Esophagus mucosa (tissue), 1 donor: ENCODE data around the gene STK32C. TPM values are rescaled to one million over a fixed set of nuclear protein-coding genes. Genes with fewer than 3 reads are reported as not detected.
"Not testable (repeated sequence)": the region's sequence is repeated elsewhere in the genome, so short reads cannot be mapped to it uniquely, and the experiment has no call there.

ENCODE experiments used
- ATAC-seq: fragments of 200-7000 bp; cut with Tn5 transposase; one replicate; pipeline ENCODE4 v1.9.1; 2020
- total RNA-seq: library from RNA; stranded (reverse); gene quantifications from one replicate; pipeline ENCODE4 v1.2.4, GENCODE V29; 2023
- donor health status: DM: yes; HTN: yes; CAD: no.

STK32C gene
- total RNA-seq, 1 donor from 2014 or later, result 7.1 TPM

DNA sequence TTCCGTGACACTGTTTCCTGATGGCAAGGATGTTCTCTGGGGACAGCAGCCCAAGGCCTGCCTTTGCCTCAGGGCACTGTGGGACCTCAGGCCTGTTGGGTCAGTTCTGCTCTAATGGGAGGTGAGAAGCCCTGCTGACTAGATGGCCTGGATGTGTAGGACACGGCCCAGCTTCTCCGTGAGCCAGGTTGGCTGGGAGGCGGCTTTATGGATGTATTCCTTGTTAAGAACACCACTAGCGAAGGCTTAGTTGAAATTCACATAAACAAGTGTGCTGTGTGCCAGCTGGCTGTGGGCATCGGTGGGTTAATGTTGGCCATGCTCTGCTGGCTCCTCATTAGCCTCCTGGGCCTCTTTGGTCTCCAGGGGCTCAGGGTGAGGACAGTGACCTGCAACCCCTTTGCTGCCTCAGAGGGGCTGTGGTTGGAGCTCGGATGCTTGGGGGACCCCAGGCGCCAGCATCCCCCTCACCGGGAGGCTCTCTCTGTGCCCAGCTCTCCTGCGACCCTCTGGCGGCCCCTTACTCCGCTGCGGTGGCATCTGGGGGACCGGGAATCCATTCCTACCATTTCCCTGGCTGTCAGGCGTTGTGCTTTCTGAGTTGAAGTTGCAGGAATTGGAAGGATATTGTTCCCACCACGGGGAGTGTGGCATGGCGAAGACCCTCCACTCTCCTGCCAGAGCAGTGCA is 143.8 kb downstream of the STK32C start:
- no peak for ATAC-seq

DNA sequence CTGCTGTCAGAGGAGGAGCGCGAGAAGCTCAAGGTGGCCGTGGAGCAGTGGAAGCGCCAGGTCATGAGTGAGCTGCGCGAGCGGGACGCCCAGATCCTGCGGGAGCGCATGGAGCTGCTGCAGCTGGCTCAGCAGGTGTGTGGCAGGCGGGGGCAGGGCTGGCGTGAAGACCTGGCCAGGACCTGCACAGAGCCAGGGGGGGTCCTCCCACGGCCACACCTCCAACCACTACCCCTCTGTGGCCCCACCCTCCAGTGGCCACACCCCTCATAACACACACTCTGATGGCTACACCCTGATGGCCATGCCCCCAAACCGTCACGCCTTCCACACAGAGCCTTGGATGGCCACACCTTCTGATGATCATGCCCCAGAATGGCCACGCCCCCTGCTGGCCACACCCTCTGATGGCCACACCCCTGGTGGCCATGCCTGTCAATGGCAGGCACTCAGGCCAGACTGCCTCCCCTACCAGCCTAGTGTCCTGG is 144.4 kb downstream of the STK32C start:
- peak; percentile 87 for ATAC-seq

DNA sequence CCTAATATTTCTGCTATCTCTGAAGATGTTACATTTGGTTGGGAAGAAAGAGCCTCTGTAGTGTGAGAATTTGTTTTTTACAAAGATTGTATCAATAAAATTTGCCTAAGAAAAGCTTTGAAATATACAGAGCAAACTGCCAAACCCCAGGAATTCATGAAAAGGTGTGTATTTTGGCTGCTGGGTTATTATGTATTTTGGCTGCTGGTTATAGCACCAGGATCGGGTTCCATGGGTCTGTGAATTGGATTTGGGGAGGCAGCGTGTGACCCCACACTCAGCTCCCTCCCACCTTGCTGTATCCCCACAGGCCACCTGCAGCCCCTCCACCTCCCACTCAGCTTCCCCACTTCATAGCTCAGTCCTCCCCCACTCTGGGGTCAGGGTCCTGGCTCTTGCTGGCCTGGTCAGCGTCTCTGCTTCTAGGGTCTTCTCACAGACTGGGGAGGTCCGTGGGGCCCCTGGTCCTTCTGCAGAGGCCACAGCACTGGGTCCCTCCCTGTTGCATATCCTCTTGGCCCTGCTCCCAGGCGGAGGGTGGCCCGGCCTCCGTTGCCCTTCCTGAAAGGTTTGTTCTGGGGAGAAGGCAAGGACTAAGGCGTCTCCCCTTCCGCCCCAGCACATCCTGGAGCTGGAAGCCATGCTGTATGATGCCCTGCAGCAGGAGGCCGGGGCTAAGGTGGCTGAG is 145.0 kb downstream of the STK32C start:
- peak; percentile 34 for ATAC-seq

DNA sequence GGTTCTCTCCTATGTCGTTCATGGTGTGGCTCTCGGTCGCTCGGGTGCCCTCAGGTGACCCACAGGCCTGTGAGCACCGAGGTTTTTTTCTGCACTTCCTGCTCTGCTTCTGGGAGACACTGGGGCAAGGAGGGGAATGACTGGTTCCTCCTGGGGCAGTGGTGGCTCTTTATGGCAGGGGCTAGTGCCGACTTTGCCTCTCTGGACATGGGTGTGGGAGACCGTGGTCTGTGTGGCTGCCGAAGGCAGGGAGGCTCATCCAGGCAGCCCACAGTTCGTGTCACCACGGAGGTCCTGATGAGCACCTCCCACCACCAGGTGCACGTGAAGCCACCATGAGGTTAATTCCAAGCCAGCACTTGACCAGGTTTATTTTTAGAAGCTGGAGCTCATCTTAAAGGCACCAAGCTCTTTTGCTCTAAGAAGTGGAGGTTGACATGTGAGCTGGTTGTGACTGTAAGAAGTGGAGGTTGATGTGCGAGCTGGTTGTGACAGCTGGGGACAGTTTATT is 145.7 kb downstream of the STK32C start:
- ATAC-seq, result no peak

DNA sequence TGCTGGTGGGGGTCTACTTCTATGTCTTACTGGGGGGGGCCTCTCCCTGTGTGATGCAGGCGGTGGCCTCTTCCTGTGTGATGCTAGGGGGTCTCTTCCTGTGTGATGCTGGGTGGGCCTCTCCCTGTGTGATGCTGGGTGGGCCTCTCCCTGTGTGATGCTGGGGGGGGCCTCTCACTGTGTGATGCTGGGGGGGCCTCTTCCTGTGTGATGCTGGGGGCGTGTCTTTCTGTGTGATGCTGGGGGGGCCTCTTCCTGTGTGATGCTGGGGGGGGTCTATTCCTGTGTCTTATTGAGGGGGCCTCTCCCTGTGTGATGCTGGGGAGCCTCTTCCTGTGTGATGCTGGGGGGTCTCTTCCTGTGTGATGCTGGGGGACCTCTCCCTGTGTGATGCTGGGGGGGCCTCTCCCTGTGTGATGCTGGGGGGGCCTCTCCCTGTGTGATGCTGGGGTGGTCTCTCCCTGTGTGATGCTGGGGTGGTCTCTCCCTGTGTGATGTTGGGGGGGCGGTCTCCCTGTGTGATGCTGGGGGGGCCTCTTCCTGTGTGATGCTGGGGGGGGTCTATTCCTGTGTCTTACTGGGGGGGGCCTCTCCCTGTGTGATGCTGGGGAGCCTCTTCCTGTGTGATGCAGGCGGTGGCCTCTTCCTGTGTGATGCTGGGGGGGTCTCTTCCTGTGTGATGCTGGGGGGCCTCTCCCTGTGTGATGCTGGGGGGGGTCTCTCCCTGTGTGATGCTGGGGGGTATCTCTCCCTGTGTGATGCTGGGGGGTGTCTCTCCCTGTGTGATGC is 146.7 kb downstream of the STK32C start:
- ATAC-seq, result not testable (repeated sequence)

DNA sequence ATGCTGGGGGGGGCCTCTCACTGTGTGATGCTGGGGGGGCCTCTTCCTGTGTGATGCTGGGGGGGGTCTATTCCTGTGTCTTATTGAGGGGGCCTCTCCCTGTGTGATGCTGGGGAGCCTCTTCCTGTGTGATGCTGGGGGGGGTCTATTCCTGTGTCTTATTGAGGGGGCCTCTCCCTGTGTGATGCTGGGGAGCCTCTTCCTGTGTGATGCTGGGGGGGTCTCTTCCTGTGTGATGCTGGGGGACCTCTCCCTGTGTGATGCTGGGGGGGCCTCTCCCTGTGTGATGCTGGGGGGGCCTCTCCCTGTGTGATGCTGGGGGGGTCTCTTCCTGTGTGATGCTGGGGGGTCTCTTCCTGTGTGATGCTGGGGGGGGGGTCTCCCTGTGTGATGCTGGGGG is 147.5 kb downstream of the STK32C start:
- ATAC-seq, result not testable (repeated sequence)

DNA sequence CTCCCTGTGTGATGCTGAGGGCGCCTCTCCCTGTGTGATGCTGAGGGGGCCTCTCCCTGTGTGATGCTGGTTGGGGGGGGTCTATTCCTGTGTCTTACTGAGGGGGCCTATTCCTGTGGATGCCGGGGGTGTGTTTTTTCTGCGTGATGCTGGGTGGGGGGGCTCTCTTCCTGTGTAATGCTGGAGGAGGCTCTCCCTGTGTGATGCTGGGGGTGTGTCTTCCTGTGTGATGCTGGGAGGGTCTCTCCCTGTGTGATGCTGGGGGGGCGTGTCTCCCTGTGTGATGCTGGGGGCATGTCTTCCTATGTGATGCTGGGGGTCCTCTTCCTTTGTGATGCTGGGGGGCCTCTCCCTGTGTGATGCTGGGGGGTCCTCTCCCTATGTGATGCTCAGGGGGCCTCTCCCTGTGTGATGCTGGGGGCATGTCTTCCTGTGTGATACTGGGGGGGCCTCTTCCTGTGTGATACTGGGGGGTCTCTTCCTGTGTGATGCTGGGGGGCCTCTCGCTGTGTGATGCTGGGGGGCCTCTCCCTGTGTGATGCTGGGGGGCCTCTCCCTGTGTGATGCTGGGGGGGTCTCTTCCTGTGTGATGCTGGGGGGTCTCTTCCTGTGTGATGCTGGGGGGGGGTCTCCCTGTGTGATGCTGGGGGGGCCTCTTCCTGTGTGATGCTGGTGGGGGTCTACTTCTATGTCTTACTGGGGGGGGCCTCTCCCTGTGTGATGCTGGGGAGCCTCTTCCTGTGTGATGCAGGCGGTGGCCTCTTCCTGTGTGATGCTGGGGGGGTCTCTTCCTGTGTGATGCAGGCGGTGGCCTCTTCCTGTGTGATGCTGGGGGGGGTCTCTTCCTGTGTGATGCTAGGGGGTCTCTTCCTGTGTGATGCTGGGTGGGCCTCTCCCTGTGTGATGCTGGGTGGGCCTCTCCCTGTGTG is 148.2 kb downstream of the STK32C start:
- ATAC-seq, result not testable (repeated sequence)

DNA sequence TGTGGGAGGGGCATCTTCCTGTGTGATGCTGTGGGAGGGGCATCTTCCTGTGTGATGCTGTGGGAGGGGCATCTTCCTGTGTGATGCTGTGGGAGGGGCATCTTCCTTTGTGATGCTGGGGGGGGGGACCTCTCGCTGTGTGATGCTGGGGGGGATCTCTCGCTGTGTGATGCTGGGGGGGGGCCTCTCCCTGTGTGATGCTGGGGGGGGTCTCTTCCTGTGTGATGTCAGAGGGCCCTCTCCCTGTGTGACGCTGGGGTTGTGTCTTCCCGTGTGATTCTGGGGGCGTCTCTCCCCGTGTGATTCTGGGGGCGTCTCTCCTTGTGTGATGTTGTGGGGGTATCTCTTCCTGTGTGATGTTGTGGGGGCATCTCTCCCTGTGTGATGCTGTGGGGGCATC is 148.9 kb downstream of the STK32C start:
- no peak for ATAC-seq

DNA sequence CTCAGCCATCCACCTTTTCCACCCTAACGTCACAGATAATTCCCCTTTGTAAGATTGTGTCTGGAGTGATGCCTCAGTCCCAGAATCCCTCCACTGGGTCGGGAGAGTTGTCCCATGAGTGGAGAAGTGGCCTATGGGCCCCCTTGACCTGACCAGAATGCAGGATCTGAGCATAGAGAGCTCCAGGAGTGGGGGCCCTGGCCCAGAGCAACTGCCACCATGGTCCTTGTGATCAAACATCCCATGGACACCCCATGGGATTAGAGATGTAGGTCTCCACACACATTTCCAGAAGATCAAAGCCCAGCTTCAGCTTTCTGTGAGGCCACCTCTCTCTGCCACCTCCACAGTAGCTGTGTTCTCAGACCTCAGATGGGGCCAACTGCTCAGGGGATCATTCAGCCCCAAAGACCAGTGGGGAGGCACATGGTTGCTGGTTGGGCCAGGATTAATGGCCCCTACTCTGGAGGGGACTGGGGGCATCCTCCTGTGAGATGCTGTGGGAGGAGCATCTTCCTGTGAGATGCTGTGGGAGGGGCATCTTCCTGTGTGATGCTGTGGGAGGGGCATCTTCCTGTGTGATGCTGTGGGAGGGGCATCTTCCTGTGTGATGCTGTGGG is 149.5 kb downstream of the STK32C start:
- no peak for ATAC-seq

Other genes starting within 250 kb of the STK32C start
- gene JAKMIP3, start 242.0 kb downstream of the STK32C start, total RNA-seq, result 0.04 TPM
- gene DPYSL4, start 121.0 kb downstream of the STK32C start, total RNA-seq, result 1.6 TPM
- gene LRRC27, start 24.2 kb upstream of the STK32C start, total RNA-seq, result 3.9 TPM
- 14.6 TPM for gene PWWP2B, start 89.2 kb upstream of the STK32C start, total RNA-seq
- gene INPP5A, start 229.8 kb upstream of the STK32C start, total RNA-seq, result 14.3 TPM